ENCODE measurements around the gene YTHDF2. TPM values are rescaled to one million over a fixed set of nuclear protein-coding genes. Genes with fewer than 3 reads are reported as not detected.

Gene YTHDF2
- total RNA-seq, 2 donors from 2014 or later: 51.5 to 86.5 TPM

- no peak overlapping the region for H3K27ac ChIP-seq
Observed at GRCh38 chr1:28819020-28819419, 82.3 kb downstream of the YTHDF2 start.

More at GRCh38 chr1:28819020-28819419, 82.3 kb downstream of the YTHDF2 start:
- Histone ChIP-seq H3K27me3 (replicated peaks; ENCODE audit: insufficient read depth) (peaks cover under 1% of the 10 kb centered on the region), H3K4me3 (no peak overlapping the region), H3K36me3 (no peaks in the 10 kb centered on the region), H3K4me1 (replicated peaks) (no peaks in the 10 kb centered on the region), H3K9me3 (no peaks in the 10 kb centered on the region)
- TF ChIP-seq POLR2A (IDR thresholded peaks at IDR 0.05) (no peak), POLR2AphosphoS5 (IDR thresholded peaks at IDR 0.05) (no peak)
- DNase-seq (ENCODE audit: low spot score): no peak
- intact Hi-C loops (cut with DNase I): no loop called here

Small RNA genes lying within 50 kb of the gene (small RNA-seq; reads per million reads assigned to genes)
- gene RF00422: 0 reads per million in 2 donors

Other genes with a start within 250 kb of the YTHDF2 start
- 10 to 100 TPM; 13.8 to 18.1 TPM for gene RCC1, start 230.9 kb upstream of the YTHDF2 start, total RNA-seq
- 10 to 100 TPM; 11.5 to 20.8 TPM for gene TRNAU1AP, start 183.9 kb upstream of the YTHDF2 start, total RNA-seq
- gene RAB42, start 144.7 kb upstream of the YTHDF2 start, total RNA-seq: 1 to 10 TPM in 1 of 2 donors, under 1 TPM in 1; 0.34 to 1.9 TPM
- gene TAF12, start 93.9 kb upstream of the YTHDF2 start, total RNA-seq: 10 to 100 TPM; 11.7 to 16.1 TPM
- gene RNU11, start 88.3 kb upstream of the YTHDF2 start, total RNA-seq: not detected
- gene GMEB1, start 68.2 kb upstream of the YTHDF2 start, total RNA-seq: 10 to 100 TPM in 1 of 2 donors, 1 to 10 TPM in 1; 7.9 to 13.2 TPM
- under 1 TPM; 0.09 to 0.34 TPM for gene OPRD1, start 75.2 kb downstream of the YTHDF2 start, total RNA-seq
- gene EPB41, start 177.6 kb downstream of the YTHDF2 start, total RNA-seq: 10 to 100 TPM; 39.4 to 54.4 TPM

All from prostate gland (tissue), 2 donors.